GM19324 (cell line): Measurements from ENCODE around the gene SAMD15.
"Not testable (repeated sequence)": the region's sequence is repeated elsewhere in the genome, so short reads cannot be mapped to it uniquely, and the experiment has no call there.

ENCODE experiments used
- ATAC-seq: cut with Tn5 transposase; IDR thresholded peaks from one replicate; pipeline ENCODE4 v1.9.1; 2021; ENCODE audit warnings: mild to moderate bottlenecking, moderate library complexity; ENCODE audit not compliant: unreplicated experiment, low FRiP score

Gene SAMD15

GRCh38 chr14:77375164-77375950 lies 1.8 kb upstream of the SAMD15 start:
- no peak for ATAC-seq

GRCh38 chr14:77375973-77376770 lies 1.0 kb upstream of the SAMD15 start:
- ATAC-seq = peak; percentile 20

DNA sequence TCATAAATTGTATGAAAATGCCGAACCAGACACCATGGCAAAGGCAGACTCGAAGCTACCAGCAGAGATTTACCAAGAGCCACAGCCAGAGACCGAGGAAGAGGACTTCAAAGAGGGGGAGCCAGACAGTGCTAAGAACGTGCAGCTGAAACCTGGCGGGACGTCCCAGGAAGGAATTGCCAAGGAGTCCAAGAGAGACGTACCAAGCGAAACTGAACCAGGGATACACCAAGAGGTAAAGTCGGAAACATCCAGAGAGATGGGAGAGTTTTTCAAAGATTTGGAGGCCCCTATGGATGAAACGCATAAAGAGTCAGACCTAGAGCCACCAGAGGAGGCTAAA lies 294 bp downstream of the SAMD15 start:
- ATAC-seq = no peak

DNA sequence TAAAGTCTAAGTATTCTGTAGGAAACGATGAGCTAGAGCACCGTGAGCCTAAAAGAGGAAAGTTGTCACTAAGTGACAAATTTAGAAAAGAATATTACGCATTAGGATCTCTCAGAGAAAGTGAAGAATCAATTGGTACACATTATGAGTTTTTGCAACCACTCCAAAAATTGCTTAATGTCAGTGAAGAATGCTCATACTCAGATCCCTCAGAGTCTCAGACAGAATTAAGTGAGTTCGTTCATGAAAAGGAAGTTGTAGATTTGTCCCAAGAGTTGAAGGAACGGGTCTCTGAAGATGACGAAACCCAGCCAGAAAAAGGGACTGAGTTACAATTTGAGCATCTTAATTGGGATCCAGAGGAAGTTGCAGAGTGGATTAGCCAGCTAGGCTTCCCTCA lies 1.5 kb downstream of the SAMD15 start:
- no peak for ATAC-seq

GRCh38 chr14:77390188-77390587 lies 13.0 kb downstream of the SAMD15 start:
- no peak for ATAC-seq

- ATAC-seq = no peak
Measured at GRCh38 chr14:77400216-77400615, 23.0 kb downstream of the SAMD15 start.

DNA sequence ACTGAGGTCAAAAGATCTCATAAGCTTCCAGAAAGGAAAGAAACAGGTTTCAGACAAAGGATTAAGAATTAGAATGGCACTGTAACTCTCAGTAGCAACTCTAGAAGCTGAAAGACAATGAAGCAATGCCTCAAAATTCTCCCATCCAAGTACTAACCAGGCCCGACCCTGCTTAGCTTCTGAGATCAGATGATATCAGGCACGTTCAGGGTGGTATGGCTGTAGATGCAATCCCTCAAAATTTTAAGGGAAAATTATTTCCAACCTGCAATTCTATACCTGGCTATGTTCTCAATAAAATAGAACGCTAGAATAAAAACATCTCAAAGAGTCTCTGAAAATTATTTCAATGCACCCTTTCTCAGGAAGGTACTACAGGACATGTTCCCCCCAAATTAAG lies 26.6 kb downstream of the SAMD15 start:
- no peak for ATAC-seq

- ATAC-seq = no peak
Measured at GRCh38 chr14:77406086-77406485, 28.9 kb downstream of the SAMD15 start.

GRCh38 chr14:77406718-77407117 lies 29.5 kb downstream of the SAMD15 start:
- ATAC-seq = no peak

DNA sequence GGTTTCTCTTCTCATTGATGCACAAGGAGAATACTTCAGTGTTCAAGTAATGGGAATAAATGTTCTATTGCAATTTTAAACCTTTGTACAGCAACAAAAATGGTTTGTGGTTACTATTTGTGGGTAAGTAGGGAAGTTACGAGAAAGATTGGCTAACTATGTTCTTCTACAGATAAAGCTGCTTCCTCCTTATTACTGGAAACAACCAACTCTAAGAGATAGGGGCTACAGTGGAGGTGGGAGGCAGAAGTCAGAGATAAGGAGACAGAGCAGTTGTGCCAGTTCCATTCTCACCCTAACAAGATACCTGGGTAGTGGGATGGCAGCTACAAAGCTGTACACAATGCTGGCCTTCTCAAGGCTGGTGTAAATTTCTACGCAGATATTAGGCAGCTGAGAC lies 30.0 kb downstream of the SAMD15 start:
- ATAC-seq = no peak

DNA sequence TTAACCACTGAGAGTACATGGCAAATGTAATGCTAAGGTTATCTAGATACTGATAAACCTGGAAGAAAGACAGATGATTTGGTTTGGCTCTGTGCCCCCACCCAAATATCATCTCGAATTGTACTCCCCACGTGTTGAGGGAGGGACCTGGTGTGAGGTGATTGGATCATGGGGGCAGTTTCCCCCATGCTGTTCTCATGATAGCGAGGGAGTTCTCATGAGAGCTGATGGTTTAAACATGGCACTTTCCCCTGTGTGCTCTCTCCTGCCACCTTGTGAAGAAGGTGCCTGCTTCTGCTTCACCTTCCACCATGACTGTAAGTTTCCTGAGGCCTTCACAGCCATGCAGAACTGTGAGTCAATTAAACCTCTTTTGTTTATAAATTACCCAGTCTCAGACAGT lies 32.0 kb downstream of the SAMD15 start:
- ATAC-seq = no peak

DNA sequence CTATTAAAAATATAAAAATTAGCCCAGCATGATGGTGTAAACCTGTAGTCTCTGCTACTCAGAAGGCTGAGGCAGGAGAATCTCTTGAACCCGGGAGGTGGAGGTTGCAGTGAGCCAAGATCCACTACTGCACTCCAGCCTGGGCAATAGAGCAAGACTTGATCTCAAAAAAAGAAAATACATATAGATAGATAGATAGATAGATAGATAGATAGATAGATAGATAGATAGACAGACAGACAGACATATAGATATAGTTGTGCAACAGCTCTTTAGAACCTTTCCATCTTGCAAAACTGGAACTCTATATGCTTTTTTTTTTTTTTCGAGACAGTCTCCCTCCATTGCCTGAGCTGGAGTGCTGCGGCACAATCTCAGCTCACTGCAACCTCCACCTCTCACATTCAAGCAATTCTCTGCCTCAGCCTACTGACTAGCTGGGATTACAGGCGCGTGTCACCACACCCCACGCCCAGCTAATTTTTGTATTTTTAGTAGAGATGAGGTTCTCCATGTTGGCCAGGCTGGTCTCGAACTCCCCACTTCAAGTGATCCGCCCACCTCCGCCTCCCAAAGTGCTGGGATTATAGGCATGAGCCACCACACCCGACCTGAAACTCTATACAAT lies 38.3 kb downstream of the SAMD15 start:
- not testable (repeated sequence) for ATAC-seq

DNA sequence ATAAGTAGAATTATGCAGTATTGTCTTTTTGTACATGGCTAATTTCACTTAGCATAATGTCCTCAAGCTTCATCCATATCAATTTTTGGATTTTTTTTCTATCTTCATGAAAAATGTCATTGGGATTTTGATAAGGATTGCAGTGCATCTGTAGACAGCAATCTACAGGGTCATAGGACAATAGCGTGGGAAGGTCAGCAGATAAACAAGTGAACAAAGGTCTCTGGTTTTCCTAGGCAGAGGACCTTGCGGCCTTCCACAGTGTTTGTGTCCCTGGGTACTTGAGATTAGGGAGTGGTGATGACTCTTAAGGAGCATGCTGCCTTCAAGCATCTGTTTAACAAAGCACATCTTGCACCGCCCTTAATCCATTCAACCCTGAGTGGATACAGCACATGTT lies 38.9 kb downstream of the SAMD15 start:
- ATAC-seq = not testable (repeated sequence)

DNA sequence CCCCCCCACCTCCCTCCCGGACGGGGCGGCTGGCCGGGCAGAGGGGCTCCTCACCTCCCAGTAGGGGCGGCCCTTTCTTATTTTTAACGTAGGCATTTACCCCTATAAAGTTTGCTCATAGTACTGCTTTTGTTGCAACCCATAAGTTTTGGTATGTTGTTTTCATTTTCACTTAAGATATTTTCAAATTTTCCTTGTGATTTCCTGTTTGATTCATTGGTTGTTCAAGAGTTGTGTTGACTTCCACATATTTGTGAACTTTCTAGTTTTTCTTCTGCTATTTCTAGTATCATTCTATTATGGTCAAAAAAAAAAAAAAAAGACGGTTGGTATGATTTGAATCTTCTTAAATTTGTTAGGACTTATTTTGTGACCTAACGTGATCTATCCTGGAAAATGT lies 39.7 kb downstream of the SAMD15 start:
- no peak for ATAC-seq

GRCh38 chr14:77421201-77421600 lies 44.0 kb downstream of the SAMD15 start:
- ATAC-seq = no peak

DNA sequence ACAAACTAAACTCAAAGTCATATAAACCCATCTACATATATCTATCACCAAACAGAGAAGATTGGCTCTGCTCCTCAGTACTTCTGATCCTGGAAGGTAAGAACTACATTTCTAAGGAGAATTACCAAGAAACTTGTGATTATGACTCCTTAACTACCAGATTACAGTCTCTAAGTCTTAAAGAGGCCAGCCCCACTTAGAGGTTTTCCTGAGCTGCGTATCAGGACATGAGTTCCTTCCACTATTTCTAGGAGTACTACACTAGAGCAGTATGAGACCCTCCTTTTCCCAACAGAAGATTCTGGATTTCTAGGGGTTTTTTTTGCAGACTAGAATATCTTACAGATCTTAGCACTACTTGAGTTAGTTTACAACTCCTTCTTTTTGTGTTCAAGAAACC lies 46.2 kb downstream of the SAMD15 start, which contains the start of gene NOXRED1:
NOXRED1 (minus strand) TSS at position 101 of the 400 bp plus-strand sequence. CDS start 634 bp downstream, outside the sequence.
- no peak for ATAC-seq

DNA sequence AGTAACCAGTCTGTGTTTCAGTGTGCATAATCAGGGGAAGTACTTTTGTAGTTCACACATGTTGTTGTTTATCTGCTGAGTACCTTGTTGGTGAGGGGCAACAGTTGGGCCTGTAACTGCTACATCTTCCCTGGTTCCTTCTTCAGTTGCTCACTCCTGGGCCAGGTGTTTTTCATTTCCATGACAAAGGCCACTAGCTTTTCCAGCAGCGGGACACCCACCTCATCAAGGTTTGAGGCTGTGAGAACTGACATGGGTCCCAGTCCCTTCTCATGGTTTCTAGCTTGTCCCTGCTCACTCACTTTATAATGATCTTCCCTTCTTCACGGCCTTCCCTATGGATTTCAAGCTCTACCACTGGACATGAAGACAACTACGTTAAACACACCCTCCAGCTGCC lies 47.7 kb downstream of the SAMD15 start:
- no peak for ATAC-seq

DNA sequence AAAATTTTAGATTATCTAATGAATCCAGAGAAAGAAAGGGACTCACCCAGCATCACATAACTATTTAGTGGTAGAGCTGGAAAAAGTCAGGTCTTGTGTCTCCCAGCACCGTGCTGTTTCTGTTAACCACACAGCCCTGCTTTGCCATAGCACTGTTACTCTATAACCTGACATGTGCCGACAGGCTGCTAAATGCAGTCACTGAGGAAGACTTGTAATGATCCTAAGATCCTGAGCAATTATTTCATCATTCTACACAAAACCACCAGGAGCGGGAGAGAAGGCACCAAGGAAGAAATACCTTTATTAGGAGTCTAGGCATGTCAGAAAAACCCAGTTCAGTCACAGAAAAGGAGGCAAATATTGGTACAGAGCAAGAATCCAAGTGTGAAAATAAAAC lies 49.2 kb downstream of the SAMD15 start:
- no peak for ATAC-seq

DNA sequence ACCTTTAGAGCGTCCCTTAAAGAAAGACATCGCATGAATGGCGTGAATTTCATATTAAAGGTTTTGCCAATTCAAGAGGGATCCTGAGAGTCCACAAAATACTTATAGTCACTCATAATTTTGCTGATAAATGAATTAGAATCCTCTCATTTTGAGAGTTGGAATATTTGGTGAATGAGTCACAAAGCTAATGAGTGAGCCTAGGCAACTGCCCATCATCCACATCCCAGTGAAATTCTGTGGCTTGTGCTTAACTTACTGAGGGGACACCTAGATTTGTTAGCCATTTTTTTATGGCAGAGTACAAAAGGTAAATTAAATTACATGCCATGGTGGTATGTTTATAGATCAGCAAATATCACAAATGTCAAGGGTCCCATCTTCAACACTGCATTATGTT lies 58.9 kb downstream of the SAMD15 start:
- no peak for ATAC-seq

- ATAC-seq = no peak
Measured at GRCh38 chr14:77438596-77438995, 61.4 kb downstream of the SAMD15 start.

GRCh38 chr14:77439861-77440260 lies 62.7 kb downstream of the SAMD15 start:
- no peak for ATAC-seq
